Body of pancreas (tissue), 4 donors: ENCODE measurements around the gene ACSS2.

Experiments
- CTCF ChIP-seq, 7 experiments: fragments of 450-650 bp in 4 of 7; fragments of 200-600 bp in 3 of 7; sonication (generic) in 3 of 7; IDR thresholded peaks; one replicate each; pipeline ENCODE4 v1.5.1; 2016 to 2019; ENCODE audit warnings: antibody characterized with exemption in 7 of 7
- POLR2A ChIP-seq, 3 donors: fragments of 450-650 bp; IDR thresholded peaks; one replicate each; pipeline ENCODE4 v1.6.1; 2016; ENCODE audit warnings: antibody characterized with exemption in 3 of 3, mild to moderate bottlenecking in 2 of 3

- no peak for TF ChIP-seq CTCF (IDR thresholded peaks at IDR 0.05)
- TF ChIP-seq POLR2A (IDR thresholded peaks at IDR 0.05): no peak
Observed at GRCh38 chr20:34891166-34892062, 15.0 kb downstream of the ACSS2 start.
